GM19395 (cell line): ENCODE results near the gene ADAMTS7.
"Not testable (repeated sequence)": the region's sequence is repeated elsewhere in the genome, so short reads cannot be mapped to it uniquely, and the experiment has no call there.

Experiments
- ATAC-seq: cut with Tn5 transposase; IDR thresholded peaks from one replicate; pipeline ENCODE4 v1.9.1; 2021; ENCODE audit warnings: mild to moderate bottlenecking, moderate library complexity; ENCODE audit not compliant: unreplicated experiment

The ADAMTS7 gene

DNA sequence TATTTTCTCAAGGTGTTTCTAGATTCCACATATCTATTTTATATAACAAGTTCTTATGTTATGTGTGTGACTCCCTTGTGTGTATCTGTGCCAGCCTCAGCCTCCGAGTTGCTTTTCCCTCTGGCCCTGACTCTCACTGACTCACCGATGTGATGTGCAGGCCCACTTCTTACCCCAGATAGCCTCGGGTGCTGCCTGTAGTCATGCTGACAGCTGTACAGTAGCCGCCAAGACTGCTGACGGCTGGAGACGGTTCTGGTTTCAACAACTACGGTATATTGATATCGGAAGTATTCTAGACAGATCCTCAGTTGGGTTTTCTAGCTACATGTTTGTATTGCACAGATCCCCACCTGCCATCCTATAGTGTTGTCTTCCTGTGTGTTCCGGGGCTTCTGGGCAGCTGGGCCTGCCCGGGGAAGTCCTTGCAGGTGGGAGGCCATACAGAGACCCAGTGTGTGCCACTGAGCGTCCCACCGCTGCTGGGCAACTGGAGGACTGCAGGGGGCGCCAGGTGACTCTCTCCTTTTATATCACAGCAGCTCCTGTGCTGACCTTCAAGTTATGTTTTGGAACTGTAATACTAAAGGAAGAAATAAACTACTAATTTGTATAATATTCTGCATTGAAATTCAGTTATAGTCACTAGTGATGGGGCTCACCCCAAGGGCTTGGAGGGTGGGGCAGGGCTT lies 55.2 kb downstream of the ADAMTS7 start:
- peak; percentile 37 for ATAC-seq

DNA sequence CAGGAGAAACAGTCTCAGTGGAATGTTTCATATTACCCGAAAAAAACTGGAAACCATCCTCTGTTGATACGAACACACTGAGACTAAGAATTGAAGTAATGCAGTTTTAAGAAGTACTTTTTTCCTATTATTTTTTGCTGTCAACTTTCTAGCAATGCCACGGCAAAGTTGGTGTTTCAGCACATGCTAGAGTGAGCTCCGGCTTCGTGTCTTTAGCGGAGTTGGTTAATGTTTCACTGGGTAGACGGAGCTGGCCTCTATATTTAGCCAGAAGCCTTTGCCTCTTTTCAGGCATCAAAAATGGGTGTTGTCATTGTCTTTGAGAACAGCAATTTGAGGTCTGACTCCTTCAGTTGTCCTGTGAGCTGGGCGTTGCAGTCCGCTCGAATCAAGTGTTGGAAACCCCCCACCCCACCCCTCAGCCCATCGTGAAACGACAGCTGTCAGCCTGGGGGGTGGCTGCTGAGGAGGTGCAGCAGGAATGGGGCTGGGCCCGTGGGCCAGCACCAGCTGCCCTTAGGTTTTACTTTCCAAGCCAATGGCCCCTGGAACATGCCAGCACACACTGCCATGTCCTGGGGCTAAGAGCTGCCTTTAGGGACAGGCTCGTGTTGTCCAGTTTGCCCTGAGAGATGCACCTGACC lies 56.5 kb downstream of the ADAMTS7 start:
- ATAC-seq: not testable (repeated sequence)

- not testable (repeated sequence) for ATAC-seq
These were observed 57.3 kb downstream of the ADAMTS7 start for GRCh38 chr15:78753751-78754535.

DNA sequence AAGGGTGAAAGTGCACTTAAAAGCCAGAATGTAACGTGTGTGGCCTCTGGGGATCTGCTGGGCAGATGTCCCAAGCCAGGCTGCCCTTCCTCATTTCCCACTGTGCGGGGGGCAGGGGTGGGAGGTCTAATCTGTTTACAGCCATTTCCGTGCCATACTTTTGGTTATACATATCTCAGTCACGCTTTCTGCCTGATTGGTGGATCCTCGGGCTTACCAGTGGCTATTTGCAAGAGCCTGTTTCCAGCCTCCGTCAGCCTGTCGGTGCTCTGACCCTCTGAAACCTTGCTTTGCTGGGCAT lies 58.0 kb downstream of the ADAMTS7 start:
- ATAC-seq: not testable (repeated sequence)

DNA sequence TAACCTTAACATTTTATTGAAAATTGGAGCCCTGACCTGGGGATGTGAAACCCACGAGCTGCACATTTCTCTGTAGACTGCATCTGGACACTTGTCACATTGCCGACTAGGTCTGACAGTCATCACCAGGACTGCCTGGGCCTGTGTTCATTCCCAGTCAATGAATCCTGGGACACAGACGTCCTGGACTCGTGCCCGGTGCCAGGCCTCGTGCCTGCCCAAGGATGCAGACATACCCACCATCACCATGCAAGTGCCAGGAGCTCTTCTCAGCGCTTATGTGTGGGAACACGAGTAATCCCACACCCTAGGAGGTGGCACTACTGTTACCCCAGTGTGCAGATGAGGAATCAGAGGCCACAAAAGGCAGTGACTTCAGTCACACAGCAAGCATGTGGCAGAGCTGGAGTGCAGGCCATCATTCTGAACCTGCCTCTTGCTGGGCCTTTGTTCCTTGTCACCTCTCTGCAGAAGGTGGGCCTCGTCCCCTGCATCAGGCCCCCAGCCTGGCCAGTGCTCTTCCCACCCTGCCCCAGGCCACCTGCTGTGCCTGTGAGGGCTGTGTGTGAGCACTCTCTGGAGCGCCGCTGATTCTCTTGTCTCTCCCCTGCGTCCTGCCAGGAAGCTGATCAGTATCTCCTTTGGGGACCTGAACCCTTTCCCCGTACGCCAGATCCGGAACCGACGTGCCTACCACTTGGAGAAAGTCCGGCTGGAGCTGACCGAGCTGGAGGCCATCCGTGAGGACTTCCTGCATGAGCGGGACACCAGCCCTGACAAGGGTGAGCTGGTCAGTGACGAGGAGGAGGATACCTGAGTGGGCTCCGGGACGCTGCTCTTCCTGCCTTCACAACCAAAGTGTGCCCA lies 58.5 kb downstream of the ADAMTS7 start:
- no peak for ATAC-seq

DNA sequence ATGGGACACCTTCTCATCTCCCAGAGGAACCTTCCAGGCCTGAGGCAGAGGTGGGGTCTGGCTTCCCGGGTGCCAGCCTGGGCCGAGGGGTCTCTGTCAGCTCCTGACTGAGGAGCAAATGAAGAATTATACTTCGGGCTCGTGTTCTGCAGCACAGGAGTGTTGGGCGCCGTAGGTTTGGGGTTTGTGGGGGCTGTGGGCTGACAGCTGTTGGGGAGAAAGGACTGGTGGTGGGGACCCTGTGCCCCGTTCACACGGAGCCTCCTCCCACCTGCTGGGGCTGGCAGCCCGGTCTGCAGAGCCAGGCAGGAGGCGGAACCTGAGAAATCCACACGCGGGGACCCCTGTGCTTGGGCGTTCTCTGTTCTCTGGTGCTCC lies 59.7 kb downstream of the ADAMTS7 start:
- no peak for ATAC-seq

- ATAC-seq: peak; percentile 78
These were observed 60.2 kb downstream of the ADAMTS7 start for GRCh38 chr15:78750974-78751601.

DNA sequence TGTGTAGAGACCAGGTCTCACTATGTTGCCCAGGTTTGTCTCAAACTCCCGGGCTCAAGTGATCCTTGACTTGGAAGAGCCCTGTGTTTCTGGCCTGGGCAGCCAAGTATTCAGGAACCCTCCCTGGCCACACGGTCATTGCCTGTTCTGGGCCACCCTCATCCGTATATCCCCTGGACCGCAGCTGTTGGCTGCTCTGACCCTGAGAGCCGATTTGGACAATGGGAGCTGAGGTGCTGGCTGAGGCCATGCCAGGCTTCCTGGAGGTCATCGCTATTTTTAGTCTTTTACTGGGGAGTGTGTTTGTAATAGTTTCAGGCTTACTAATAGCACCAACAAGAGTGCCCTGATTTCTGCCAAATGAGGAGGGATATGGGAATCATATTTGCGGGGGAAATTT lies 60.7 kb downstream of the ADAMTS7 start:
- no peak for ATAC-seq

- ATAC-seq: no peak
These were observed 61.4 kb downstream of the ADAMTS7 start for GRCh38 chr15:78749831-78750230.

- ATAC-seq: not testable (repeated sequence)
These were observed 63.4 kb downstream of the ADAMTS7 start for GRCh38 chr15:78747877-78748276.

GRCh38 chr15:78741674-78742073 lies 69.6 kb downstream of the ADAMTS7 start:
- ATAC-seq: not testable (repeated sequence)

DNA sequence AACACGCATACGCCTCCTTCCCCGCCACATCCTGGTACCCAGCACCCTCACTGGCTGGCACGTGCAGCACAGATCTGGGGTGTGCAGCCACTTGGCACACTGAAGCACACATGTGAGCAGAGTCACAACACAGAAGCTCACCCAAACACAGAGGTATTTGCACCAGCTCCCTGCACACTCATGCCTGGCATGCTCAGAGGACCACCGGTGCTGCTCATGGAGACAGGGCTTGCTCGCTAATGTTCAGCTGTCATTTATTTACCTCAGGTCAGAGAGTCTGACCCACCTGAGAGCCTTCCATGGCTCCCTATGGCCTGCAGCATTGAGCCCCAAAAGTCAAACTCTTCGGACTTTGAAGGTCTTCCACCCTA lies 70.4 kb downstream of the ADAMTS7 start:
- ATAC-seq: no peak

DNA sequence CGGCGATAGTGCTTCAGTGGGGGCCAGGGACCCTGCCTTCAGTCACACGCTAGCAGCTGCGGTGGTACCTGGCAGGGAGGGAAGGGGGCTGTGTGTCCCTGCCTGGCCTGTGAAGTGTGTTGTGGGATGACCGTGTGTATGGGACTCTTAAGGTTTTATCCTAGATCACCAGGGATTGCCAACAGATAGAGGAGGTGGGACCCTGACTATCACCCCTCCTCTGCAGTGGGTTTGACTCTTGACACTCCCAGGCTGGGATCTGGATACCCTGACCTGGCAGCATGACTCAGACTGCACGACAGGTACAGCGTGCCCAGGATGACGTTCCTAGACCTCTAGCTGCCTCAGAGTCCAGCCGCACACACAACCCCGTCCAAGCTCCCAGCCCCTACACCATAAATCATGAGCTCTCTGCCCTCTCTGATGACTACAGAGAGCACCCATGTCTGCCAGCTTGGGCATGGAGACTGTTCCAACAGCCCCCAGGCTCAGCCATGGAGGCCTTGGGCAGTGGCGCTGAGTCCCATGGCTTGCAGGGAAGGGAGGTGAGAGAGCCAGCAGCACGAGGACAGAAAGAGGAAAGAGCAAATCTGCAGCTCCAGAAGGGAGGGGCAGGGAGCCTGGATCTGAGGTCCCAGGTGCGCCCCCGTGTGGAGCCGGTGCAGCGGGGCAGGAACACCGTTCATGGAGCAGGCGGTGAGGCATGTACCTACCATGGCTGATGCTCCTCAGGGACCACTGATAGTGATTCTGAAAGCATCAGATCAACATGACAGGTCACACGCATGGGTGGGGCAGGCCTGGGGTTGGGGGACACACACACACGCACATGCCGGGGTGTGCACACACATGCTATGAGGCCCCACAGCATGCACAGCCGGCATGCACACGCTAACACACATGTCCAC lies 71.0 kb downstream of the ADAMTS7 start:
- no peak for ATAC-seq

DNA sequence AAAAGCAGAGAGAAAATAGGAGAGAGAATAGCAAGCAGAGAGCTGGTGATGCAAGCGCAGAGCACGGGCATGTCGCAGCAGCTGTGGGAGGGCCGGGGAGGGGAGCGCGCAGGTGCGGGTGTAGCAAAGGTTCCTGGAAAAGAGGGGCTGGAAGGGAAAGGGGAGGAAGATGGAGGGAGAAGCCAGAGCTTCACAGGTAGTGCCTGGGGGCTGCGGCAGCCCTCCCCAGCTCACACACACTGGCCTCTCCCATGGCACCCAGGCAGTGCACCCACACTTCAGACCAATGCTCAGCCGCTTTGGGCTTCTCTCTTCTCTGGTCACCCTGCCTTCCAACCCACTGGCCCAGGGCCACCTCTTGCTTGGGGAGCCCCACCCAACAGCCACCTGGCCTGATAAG lies 72.1 kb downstream of the ADAMTS7 start:
- no peak for ATAC-seq

DNA sequence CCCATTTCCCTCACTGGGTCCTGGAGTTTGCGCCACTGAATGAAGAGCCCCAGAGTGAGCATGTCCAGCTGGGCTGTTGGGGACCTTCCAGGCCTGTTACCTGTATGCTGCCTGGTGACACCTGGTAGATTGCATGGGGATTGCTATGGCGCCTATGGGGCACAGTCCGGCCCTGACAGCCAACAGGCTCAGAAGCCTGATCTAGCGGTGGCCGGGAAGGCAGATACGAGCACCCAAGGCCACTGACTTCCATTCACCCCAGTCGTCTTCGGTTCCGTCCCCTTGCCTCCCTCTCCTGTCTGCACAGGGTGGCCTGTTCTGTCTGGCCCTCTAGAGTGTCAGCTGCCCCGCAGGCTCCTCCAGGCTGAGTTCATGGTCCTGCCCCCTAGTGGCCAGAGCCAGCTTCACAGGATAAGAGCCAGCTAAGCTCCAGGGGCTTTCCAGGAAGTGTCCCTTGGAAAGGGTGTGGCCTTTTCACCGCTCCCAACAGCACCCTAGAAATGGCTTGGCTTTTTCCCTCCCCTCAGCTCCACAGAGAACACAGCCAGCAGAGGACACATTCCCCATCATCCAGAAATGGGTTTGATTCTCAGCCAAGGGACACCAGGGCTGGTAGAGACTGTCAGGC lies 73.2 kb downstream of the ADAMTS7 start:
- ATAC-seq: not testable (repeated sequence)

- no peak for ATAC-seq
These were observed 74.0 kb downstream of the ADAMTS7 start for GRCh38 chr15:78737187-78737820.

- ATAC-seq: not testable (repeated sequence)
These were observed 75.0 kb downstream of the ADAMTS7 start for GRCh38 chr15:78736286-78736685.

DNA sequence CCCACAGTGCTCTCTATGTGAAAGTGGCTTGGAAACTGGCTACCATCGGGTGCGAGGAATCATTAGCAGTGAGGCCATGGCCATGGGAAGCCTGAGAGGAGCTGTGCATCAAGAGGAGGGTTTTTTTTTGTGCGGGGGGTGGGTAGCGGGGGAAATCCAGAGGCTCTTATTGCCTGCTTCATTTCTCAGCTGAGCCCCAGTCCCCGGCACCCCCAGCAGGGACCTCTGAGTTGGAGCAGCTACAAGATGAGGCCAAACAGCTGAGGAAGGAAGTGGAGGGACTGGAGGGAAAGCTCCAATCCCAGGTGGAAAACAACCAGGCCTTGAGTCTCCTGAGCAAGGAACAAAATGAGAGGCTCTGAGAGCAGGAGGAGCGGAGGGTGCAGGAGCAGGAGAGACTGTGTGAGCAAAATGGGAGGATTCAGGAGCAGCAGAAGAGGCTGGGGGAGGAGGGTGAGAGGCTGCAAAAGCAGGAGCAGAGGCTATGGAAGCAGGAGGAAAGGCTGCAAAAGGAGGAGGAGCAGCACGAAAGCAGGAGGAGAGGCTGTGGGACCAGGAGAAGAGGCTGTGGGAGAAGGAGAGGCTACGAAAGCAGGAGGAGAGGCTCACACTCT lies 76.7 kb downstream of the ADAMTS7 start:
- no peak for ATAC-seq
